Stimulated activated CD4-positive, alpha-beta T cell treated with anti-CD3 and anti-CD28 coated beads, Interleukin-2, amount 100 ng/mL, for 48 hours (primary cell): ENCODE measurements around the gene LRRK2.
"Not testable (repeated sequence)": the region's sequence is repeated elsewhere in the genome, so short reads cannot be mapped to it uniquely, and the experiment has no call there.

Source experiments
- DNase-seq, 2 donors: peaks; one replicate each; pipeline ENCODE4 v3.0.0-alpha.2; 2020

The LRRK2 gene

GRCh38 chr12:40248585-40249297 is 23.9 kb downstream of the LRRK2 start:
- DNase-seq: no peak

- not testable (repeated sequence) for DNase-seq
These were observed 25.9 kb downstream of the LRRK2 start for GRCh38 chr12:40250652-40251051.

- DNase-seq: no peak
These were observed 29.1 kb downstream of the LRRK2 start for GRCh38 chr12:40253936-40254335.

GRCh38 chr12:40254455-40255085 is 29.8 kb downstream of the LRRK2 start:
- no peak for DNase-seq

GRCh38 chr12:40258371-40258770 is 33.6 kb downstream of the LRRK2 start:
- no peak for DNase-seq

- DNase-seq: no peak
These were observed 37.1 kb downstream of the LRRK2 start for GRCh38 chr12:40261937-40262336.

GRCh38 chr12:40262657-40263056 is 37.9 kb downstream of the LRRK2 start:
- no peak for DNase-seq

- DNase-seq: no peak
These were observed 39.0 kb downstream of the LRRK2 start for GRCh38 chr12:40263616-40264409.

GRCh38 chr12:40271981-40272664 is 47.3 kb downstream of the LRRK2 start:
- DNase-seq: no peak

- no peak for DNase-seq
These were observed 57.1 kb downstream of the LRRK2 start for GRCh38 chr12:40281791-40282364.

GRCh38 chr12:40286583-40286982 is 61.8 kb downstream of the LRRK2 start:
- DNase-seq: no peak

- DNase-seq: no peak
These were observed 62.7 kb downstream of the LRRK2 start for GRCh38 chr12:40287369-40287975.

- no peak for DNase-seq
These were observed 68.1 kb downstream of the LRRK2 start for GRCh38 chr12:40292788-40293429.

- no peak for DNase-seq
These were observed 73.5 kb downstream of the LRRK2 start for GRCh38 chr12:40298341-40298740.

GRCh38 chr12:40300490-40300889 is 75.7 kb downstream of the LRRK2 start:
- DNase-seq: no peak

- no peak for DNase-seq
These were observed 84.2 kb downstream of the LRRK2 start for GRCh38 chr12:40309001-40309400.

- no peak for DNase-seq
These were observed 85.4 kb downstream of the LRRK2 start for GRCh38 chr12:40310211-40310610.

GRCh38 chr12:40312196-40312595 is 87.4 kb downstream of the LRRK2 start:
- no peak for DNase-seq

- DNase-seq: no peak
These were observed 88.3 kb downstream of the LRRK2 start for GRCh38 chr12:40312982-40313576.

GRCh38 chr12:40313928-40314327 is 89.1 kb downstream of the LRRK2 start:
- no peak for DNase-seq

GRCh38 chr12:40314927-40315326 is 90.1 kb downstream of the LRRK2 start:
- DNase-seq: no peak

GRCh38 chr12:40315375-40315774 is 90.6 kb downstream of the LRRK2 start:
- DNase-seq: no peak
